HG03460 (cell line): ENCODE results near the gene NFATC3.
"Not testable (repeated sequence)": the region's sequence is repeated elsewhere in the genome, so short reads cannot be mapped to it uniquely, and the experiment has no call there.

ENCODE experiments used
- ATAC-seq: cut with Tn5 transposase; IDR thresholded peaks from one replicate; pipeline ENCODE4 v1.9.1; 2021; ENCODE audit not compliant: unreplicated experiment

Gene NFATC3

DNA sequence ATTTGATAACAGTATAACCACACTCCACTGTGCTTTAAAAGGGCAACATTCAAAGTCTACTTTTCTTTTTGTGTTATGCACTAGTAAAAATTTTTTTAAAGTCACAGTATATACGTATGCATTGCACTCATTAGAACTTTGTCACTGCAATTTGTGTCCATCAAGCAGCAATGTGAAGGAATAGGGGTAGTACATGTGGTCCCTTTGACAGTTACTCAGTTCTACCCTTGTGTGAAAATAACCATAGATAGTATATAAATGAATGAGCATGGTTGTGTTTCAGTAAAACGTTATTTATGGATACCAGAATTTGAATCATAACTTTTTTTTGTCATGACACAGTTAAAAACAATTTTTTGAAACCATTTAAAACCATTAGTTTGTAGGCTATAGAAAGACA, 30.7 kb downstream of the NFATC3 start:
- ATAC-seq = no peak

DNA sequence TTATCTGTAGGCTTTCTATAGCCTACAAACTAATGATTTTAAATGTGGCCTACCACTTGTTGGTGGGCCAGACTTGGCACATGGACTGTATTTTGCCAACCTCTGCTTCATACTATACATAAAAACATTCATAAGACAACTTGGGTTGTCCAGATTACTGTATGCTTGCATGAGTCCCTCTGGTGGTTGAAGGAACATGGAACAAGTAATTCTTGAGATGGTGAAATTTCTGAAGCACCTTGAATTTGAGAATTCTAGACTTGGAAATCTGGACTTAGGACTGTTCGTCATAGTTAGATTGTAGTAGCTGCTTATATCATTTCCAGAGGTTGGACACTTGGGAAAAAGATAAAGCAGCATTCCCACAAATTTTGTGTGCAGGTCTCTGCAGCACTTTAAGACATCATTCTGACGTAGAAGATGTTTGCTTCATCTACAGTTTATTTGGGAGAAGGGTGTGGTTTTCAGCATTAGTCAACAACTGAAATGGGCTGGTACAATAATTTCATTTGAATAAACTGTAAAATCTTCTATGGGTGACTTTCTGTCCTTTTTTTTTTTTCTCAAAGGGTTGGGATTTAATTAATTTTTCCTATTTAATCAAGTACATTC, 31.2 kb downstream of the NFATC3 start:
- no peak for ATAC-seq

- no peak for ATAC-seq
Observed at GRCh38 chr16:68117884-68118283, 32.7 kb downstream of the NFATC3 start.

GRCh38 chr16:68118954-68119353, 33.8 kb downstream of the NFATC3 start:
- not testable (repeated sequence) for ATAC-seq

DNA sequence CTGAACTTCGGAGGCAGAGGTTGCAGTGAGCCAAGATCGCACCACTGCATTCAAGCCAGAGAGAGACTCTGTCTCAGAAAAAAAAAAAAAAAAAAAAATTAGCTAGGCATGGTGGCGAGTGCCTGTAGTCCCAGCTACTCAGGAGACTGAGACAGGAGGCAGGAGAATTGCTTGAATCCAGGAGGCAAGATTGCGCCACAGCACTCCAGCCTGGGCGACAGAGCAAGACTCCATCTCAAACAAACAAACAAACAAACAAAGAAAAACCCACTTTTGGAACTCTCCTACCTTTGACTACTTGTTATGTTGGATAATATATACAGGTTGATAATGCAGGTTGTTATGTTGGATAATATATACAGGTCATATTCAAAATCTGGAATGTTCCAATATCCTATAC, 35.3 kb downstream of the NFATC3 start:
- not testable (repeated sequence) for ATAC-seq

GRCh38 chr16:68126395-68126794, 41.2 kb downstream of the NFATC3 start:
- no peak for ATAC-seq

GRCh38 chr16:68128577-68129305, 43.6 kb downstream of the NFATC3 start:
- ATAC-seq = no peak

- ATAC-seq = no peak
Observed at GRCh38 chr16:68130520-68130919, 45.4 kb downstream of the NFATC3 start.

- ATAC-seq = no peak
Observed at GRCh38 chr16:68131813-68132706, 46.9 kb downstream of the NFATC3 start.

GRCh38 chr16:68133000-68133399, 47.8 kb downstream of the NFATC3 start:
- not testable (repeated sequence) for ATAC-seq

- no peak for ATAC-seq
Observed at GRCh38 chr16:68134644-68135043, 49.5 kb downstream of the NFATC3 start.

DNA sequence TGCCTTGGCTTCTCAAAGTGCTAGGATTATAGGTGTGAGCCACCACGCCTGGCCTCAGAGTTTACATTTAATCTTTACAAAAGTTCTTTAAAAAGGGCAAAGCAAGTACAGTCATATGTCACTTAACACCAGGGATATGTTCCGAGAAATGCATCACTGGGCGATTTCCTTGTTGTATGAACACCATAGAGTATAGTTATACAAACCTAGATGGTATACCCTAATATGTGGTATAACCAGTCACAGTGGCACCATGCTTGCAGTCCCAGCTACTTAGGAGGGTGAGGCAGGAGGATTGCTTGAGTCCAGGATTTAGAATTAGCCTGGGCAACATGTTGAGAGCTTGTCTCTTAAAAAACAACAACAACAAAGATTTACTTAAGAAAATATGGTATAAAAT, 51.3 kb downstream of the NFATC3 start:
- ATAC-seq = no peak

DNA sequence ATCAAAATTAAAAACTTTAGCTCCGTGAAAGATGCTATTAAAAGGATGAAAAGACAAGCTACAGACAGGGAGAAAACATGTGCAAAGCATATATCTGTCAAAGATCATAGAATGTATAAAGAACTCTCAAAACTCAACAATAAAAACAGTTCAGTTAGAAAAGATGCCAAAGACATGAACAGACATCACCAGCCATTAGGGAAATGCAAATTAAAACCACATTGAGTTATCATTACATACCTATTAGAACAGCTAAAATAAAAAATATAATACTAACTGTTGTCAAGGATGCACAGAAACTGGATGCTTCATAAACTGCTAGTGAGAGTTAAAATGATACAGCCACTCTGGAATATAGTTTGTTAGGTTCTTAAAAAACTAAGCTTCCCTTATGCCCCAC, 58.8 kb downstream of the NFATC3 start:
- ATAC-seq = no peak

GRCh38 chr16:68146585-68146984, 61.4 kb downstream of the NFATC3 start:
- ATAC-seq = no peak

DNA sequence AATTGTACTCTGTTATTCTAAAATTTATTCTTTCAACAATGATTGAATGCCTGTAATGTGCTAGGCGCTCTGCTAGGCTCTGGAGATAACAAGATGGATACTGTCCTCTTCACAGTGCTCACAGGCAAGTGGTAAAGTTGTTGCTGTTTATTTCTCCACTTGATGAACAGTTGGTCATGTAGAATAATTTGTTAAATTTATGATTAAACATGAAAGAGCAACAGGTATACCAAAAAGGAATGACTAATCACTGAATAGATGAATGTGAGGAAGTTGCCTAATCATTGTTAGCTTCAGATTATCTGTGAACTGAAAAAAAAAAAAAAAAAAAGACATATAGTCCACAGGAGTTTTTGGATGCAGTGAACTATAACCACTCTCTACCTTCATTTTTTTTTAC, 62.3 kb downstream of the NFATC3 start:
- no peak for ATAC-seq

DNA sequence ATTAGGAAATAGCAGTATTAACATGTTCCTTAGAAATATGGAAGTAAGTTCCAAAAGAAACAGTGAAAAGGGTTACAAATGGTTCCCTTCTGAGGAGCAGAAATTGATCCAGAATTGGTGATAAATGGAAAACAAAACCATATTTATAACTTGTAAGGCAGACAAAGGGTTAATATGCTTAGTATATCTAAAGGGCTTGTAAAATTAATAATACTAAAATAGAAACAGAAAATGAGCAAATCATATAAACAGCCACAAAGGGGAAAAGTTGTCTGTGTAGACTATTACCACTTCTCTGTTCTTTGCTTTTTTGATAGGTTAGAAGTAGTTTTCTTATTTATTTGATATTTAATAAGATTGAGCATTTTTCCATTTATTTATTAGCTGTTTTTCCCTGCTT, 64.4 kb downstream of the NFATC3 start:
- ATAC-seq = no peak

DNA sequence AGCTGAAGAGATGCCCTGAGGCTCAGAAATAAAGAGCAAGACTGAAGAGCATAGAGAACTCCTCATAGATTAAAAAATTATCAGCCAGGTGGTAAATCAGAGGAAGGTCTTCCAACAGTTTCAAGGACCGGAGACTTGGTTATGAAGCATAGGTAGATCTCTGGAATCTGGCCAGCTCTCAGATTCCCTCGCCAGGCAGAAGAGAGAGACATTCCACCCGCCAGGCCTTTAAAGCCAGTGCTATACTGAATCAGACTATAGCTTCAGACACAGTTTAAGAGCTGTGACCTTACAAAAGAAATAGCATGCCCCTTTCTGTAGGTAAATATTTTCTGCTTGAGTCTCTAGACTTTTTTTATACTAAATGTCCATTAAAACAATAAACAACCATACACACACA, 70.3 kb downstream of the NFATC3 start:
- ATAC-seq = no peak

DNA sequence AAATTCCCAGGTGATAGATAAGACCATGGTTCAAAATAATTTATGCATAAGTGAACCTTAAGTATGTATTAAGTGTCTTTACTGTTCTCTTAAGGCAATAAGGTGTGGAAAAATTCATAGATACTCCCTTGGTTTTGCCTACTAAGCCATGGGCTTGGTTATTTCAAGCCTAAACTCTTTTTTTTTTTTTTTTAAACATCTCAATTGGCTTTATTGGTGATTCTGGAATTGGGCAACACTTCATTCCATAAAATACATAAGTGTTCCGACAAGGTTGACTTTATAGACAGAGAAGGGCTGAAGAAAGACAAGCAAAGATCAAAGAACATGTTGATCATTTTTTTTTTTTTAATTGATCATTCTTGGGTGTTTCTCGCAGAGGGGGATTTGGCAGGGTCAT, 77.2 kb downstream of the NFATC3 start:
- no peak for ATAC-seq

- not testable (repeated sequence) for ATAC-seq
Observed at GRCh38 chr16:68163275-68163674, 78.1 kb downstream of the NFATC3 start.

- no peak for ATAC-seq
Observed at GRCh38 chr16:68166264-68166663, 81.1 kb downstream of the NFATC3 start.

DNA sequence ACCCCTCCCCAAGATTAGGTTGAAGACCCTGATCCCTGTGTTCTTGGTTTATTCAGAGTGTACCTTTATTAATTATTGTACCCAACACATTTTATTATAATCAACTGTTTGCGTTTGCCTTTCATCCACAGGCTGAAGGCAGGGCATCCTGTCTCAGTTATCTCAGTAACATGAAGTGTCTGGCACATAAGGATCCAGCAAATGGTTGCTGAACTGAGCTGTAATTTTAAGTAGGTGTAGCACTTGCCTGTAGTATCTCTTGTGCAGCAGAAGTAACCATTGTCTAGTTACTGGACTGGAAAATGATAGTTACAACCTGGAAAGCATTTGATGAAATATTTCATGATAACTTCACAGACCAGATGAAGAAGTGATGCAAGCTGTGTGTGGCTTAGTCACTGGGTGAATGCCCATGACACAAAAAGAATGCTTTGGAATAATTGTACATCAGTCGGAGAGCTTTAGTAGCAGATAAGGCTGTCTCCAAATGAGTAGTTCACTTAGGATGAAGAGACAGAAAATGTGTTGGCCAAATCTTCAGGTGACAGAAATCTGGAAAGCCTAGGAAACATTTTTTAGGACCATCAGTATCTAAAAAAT, 94.1 kb downstream of the NFATC3 start:
- ATAC-seq = no peak
